ENCODE measurements around the gene UBE2E3.
A peak's percentile ranks its signal among the peaks of the same experiment; 100 is the strongest.
"Not testable (repeated sequence)": the region's sequence is repeated elsewhere in the genome, so short reads cannot be mapped to it uniquely, and the experiment has no call there.

UBE2E3 gene

GRCh38 chr2:181058378-181059269, 78.2 kb downstream of the UBE2E3 start:
- peaks cover 6% of the 10 kb centered on the region for H3K36me3 Mint-ChIP-seq
- H3K4me1 Mint-ChIP-seq, result peaks cover 9% of the 10 kb centered on the region
- no peak overlapping the region for H3K4me3 Mint-ChIP-seq
- DNase-seq (ENCODE audit: low spot score in 2 of 2), result peak; percentile 16 to 36
- ATAC-seq (ENCODE audit: low read depth), result peak; percentile 65
- H3K9me3 Mint-ChIP-seq, result no peaks in the 10 kb centered on the region
- H3K27me3 Mint-ChIP-seq, result no peaks in the 10 kb centered on the region
- no peak overlapping the region for H3K27ac Mint-ChIP-seq

GRCh38 chr2:181063696-181064095, 83.3 kb downstream of the UBE2E3 start:
- H3K9me3 Mint-ChIP-seq, result no peaks in the 10 kb centered on the region
- no peaks in the 10 kb centered on the region for H3K27me3 Mint-ChIP-seq
- H3K27ac Mint-ChIP-seq, result no peak overlapping the region
- DNase-seq (ENCODE audit: low spot score in 2 of 2) (no peak), ATAC-seq (ENCODE audit: low read depth) (no peak)
- no peaks in the 10 kb centered on the region for H3K4me1 Mint-ChIP-seq
- H3K36me3 Mint-ChIP-seq, result peaks cover 9% of the 10 kb centered on the region
- no peak overlapping the region for H3K4me3 Mint-ChIP-seq

- DNase-seq (ENCODE audit: low spot score in 2 of 2), result no peak
- H3K36me3 Mint-ChIP-seq, result peaks cover 7% of the 10 kb centered on the region
- H3K27me3 Mint-ChIP-seq, result no peaks in the 10 kb centered on the region
- no peak overlapping the region for H3K27ac Mint-ChIP-seq
- no peaks in the 10 kb centered on the region for H3K9me3 Mint-ChIP-seq
- H3K4me3 Mint-ChIP-seq, result no peak overlapping the region
- H3K4me1 Mint-ChIP-seq, result no peaks in the 10 kb centered on the region
- ATAC-seq (ENCODE audit: low read depth), result no peak
Measured at GRCh38 chr2:181065458-181065857, 85.1 kb downstream of the UBE2E3 start.

- no peak for ATAC-seq (ENCODE audit: low read depth)
- Mint-ChIP-seq H3K36me3 (peaks cover 6% of the 10 kb centered on the region), H3K4me3 (no peak overlapping the region), H3K27me3 (no peaks in the 10 kb centered on the region), H3K4me1 (no peaks in the 10 kb centered on the region), H3K9me3 (no peaks in the 10 kb centered on the region), H3K27ac (no peak overlapping the region)
- DNase-seq (ENCODE audit: low spot score in 2 of 2), result no peak
Measured at GRCh38 chr2:181066333-181066732, 85.9 kb downstream of the UBE2E3 start.

GRCh38 chr2:181070119-181070835, 89.9 kb downstream of the UBE2E3 start:
- peaks cover 3% of the 10 kb centered on the region for H3K4me1 Mint-ChIP-seq
- H3K27ac Mint-ChIP-seq, result no peak overlapping the region
- no peaks in the 10 kb centered on the region for H3K27me3 Mint-ChIP-seq
- no peak overlapping the region for H3K4me3 Mint-ChIP-seq
- no peak for ATAC-seq (ENCODE audit: low read depth)
- no peak for DNase-seq (ENCODE audit: low spot score in 2 of 2)
- H3K36me3 Mint-ChIP-seq, result peaks cover 1% of the 10 kb centered on the region
- no peaks in the 10 kb centered on the region for H3K9me3 Mint-ChIP-seq

GRCh38 chr2:181070836-181071200, 90.4 kb downstream of the UBE2E3 start:
- no peaks in the 10 kb centered on the region for H3K27me3 Mint-ChIP-seq
- H3K4me3 Mint-ChIP-seq, result no peak overlapping the region
- ATAC-seq (ENCODE audit: low read depth), result no peak
- no peak overlapping the region for H3K27ac Mint-ChIP-seq
- peaks cover 1% of the 10 kb centered on the region for H3K36me3 Mint-ChIP-seq
- peaks cover 3% of the 10 kb centered on the region for H3K4me1 Mint-ChIP-seq
- no peaks in the 10 kb centered on the region for H3K9me3 Mint-ChIP-seq
- no peak for DNase-seq (ENCODE audit: low spot score in 2 of 2)

- peaks cover 3% of the 10 kb centered on the region for H3K4me1 Mint-ChIP-seq
- DNase-seq (ENCODE audit: low spot score in 2 of 2) (no peak), ATAC-seq (ENCODE audit: low read depth) (no peak)
- no peak overlapping the region for H3K27ac Mint-ChIP-seq
- no peaks in the 10 kb centered on the region for H3K27me3 Mint-ChIP-seq
- no peaks in the 10 kb centered on the region for H3K36me3 Mint-ChIP-seq
- H3K4me3 Mint-ChIP-seq, result no peak overlapping the region
- no peaks in the 10 kb centered on the region for H3K9me3 Mint-ChIP-seq
Measured at GRCh38 chr2:181072486-181073235, 92.3 kb downstream of the UBE2E3 start.

- Mint-ChIP-seq H3K27me3 (no peaks in the 10 kb centered on the region), H3K27ac (no peak overlapping the region), H3K4me3 (no peak overlapping the region), H3K4me1 (peaks cover 3% of the 10 kb centered on the region), H3K9me3 (no peaks in the 10 kb centered on the region), H3K36me3 (no peaks in the 10 kb centered on the region)
- DNase-seq (ENCODE audit: low spot score in 2 of 2) (no peak), ATAC-seq (ENCODE audit: low read depth) (no peak)
Measured at GRCh38 chr2:181073896-181074295, 93.5 kb downstream of the UBE2E3 start.

GRCh38 chr2:181074457-181074856, 94.1 kb downstream of the UBE2E3 start:
- H3K27me3 Mint-ChIP-seq, result no peaks in the 10 kb centered on the region
- no peaks in the 10 kb centered on the region for H3K36me3 Mint-ChIP-seq
- H3K4me1 Mint-ChIP-seq, result peaks cover 3% of the 10 kb centered on the region
- no peaks in the 10 kb centered on the region for H3K9me3 Mint-ChIP-seq
- DNase-seq (ENCODE audit: low spot score in 2 of 2), result no peak
- no peak overlapping the region for H3K27ac Mint-ChIP-seq
- H3K4me3 Mint-ChIP-seq, result no peak overlapping the region
- ATAC-seq (ENCODE audit: low read depth), result no peak

- no peaks in the 10 kb centered on the region for H3K36me3 Mint-ChIP-seq
- H3K4me3 Mint-ChIP-seq, result no peak overlapping the region
- H3K9me3 Mint-ChIP-seq, result no peaks in the 10 kb centered on the region
Measured at GRCh38 chr2:181076658-181077057, 96.3 kb downstream of the UBE2E3 start.

GRCh38 chr2:181077128-181077709, 96.8 kb downstream of the UBE2E3 start:
- Mint-ChIP-seq H3K27ac (no peak overlapping the region), H3K4me1 (peaks cover 3% of the 10 kb centered on the region), H3K27me3 (no peaks in the 10 kb centered on the region), H3K9me3 (no peaks in the 10 kb centered on the region), H3K4me3 (no peak overlapping the region), H3K36me3 (no peaks in the 10 kb centered on the region)
- DNase-seq (ENCODE audit: low spot score in 2 of 2) (peak in 1 of 2 donors; percentile 43), ATAC-seq (ENCODE audit: low read depth) (peak; percentile 82)

More at GRCh38 chr2:181076658-181077057, 96.3 kb downstream of the UBE2E3 start:
- H3K4me1 Mint-ChIP-seq, result peaks cover 3% of the 10 kb centered on the region
- no peak for DNase-seq (ENCODE audit: low spot score in 2 of 2)
- H3K27ac Mint-ChIP-seq, result no peak overlapping the region
- H3K27me3 Mint-ChIP-seq, result no peaks in the 10 kb centered on the region
- ATAC-seq (ENCODE audit: low read depth), result no peak

- H3K36me3 Mint-ChIP-seq, result no peaks in the 10 kb centered on the region
- no peak overlapping the region for H3K4me3 Mint-ChIP-seq
- peaks cover 6% of the 10 kb centered on the region for H3K27me3 Mint-ChIP-seq
- no peaks in the 10 kb centered on the region for H3K9me3 Mint-ChIP-seq
- H3K27ac Mint-ChIP-seq, result no peak overlapping the region
- DNase-seq (ENCODE audit: low spot score in 2 of 2) (no peak), ATAC-seq (ENCODE audit: low read depth) (no peak)
- H3K4me1 Mint-ChIP-seq, result no peaks in the 10 kb centered on the region
Measured at GRCh38 chr2:181083140-181083539, 102.7 kb downstream of the UBE2E3 start.

- no peak for DNase-seq (ENCODE audit: low spot score in 2 of 2)
- peaks cover 8% of the 10 kb centered on the region for H3K27me3 Mint-ChIP-seq
- no peak for ATAC-seq (ENCODE audit: low read depth)
- no peak overlapping the region for H3K4me3 Mint-ChIP-seq
- H3K27ac Mint-ChIP-seq, result no peak overlapping the region
- H3K36me3 Mint-ChIP-seq, result peaks cover 1% of the 10 kb centered on the region
- H3K9me3 Mint-ChIP-seq, result no peaks in the 10 kb centered on the region
- H3K4me1 Mint-ChIP-seq, result no peaks in the 10 kb centered on the region
Measured at GRCh38 chr2:181085734-181086133, 105.3 kb downstream of the UBE2E3 start.

GRCh38 chr2:181091920-181092319, 111.5 kb downstream of the UBE2E3 start:
- not testable (repeated sequence) for H3K36me3 Mint-ChIP-seq; ATAC-seq (ENCODE audit: low read depth); H3K27ac Mint-ChIP-seq; H3K4me1 Mint-ChIP-seq; H3K4me3 Mint-ChIP-seq; H3K9me3 Mint-ChIP-seq; H3K27me3 Mint-ChIP-seq; DNase-seq (ENCODE audit: low spot score in 2 of 2)
